ENCODE results near the gene MRPS26.

The MRPS26 gene

DNA sequence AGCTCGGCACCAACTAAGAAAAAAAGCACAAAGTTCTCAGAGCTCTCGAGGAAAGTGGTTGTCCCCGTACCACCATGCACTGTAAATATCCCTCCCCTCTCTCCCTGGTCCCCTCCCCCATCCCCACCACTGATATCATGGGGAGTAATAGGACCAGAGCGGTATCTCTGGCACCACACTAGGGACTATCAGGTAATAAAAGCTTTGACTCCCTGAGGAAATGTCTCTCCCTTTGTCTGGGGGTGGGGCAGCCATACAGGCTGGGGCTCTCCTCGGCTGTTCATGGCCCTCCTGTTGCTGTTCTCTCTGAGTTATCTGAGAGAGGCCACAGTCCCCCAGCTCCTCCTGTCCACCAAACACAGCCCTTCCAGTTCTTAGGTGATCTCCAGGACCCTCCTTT is 7.4 kb upstream of the MRPS26 start:
- TF ChIP-seq, protein P1, sequence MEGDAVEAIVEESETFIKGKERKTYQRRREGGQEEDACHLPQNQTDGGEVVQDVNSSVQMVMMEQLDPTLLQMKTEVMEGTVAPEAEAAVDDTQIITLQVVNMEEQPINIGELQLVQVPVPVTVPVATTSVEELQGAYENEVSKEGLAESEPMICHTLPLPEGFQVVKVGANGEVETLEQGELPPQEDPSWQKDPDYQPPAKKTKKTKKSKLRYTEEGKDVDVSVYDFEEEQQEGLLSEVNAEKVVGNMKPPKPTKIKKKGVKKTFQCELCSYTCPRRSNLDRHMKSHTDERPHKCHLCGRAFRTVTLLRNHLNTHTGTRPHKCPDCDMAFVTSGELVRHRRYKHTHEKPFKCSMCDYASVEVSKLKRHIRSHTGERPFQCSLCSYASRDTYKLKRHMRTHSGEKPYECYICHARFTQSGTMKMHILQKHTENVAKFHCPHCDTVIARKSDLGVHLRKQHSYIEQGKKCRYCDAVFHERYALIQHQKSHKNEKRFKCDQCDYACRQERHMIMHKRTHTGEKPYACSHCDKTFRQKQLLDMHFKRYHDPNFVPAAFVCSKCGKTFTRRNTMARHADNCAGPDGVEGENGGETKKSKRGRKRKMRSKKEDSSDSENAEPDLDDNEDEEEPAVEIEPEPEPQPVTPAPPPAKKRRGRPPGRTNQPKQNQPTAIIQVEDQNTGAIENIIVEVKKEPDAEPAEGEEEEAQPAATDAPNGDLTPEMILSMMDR (IDR thresholded peaks at IDR 0.05; ENCODE audit: insufficient read depth, low read length, poor library complexity, severe bottlenecking) = no peak
- no peak for DNase-seq (ENCODE audit: extremely low read depth, insufficient read length)
- no peaks in the 10 kb centered on the region for H3K27me3 ChIP-seq (replicated peaks; ENCODE audit: control insufficient read depth, insufficient read depth, low read length)
- no peak overlapping the region for H3K4me3 ChIP-seq (replicated peaks; ENCODE audit: low read depth, low read length)
- peaks cover 28% of the 10 kb centered on the region for H3K36me3 ChIP-seq (ENCODE audit: control insufficient read depth, insufficient read depth, low read length)

DNA sequence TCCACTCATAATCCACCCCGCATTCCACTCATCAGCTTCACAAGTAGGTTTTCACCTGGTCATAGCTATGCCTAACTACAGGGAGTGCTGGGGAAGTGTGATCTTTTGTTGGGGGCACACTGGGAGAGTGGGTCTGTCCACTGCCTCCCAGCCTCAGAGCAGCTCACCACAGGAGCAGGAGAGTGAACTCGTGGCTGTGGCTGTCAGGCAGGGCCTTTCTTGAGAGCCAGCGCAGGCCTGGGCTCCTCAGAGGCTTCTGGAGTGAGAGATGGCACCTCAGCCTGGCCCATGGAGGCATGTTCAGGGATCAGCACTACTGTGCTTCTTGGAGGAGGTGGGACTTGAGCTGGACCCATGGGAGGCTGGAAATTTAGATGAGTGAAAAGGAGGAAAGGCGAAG is 6.4 kb upstream of the MRPS26 start:
- no peak for DNase-seq (ENCODE audit: extremely low read depth, insufficient read length)

DNA sequence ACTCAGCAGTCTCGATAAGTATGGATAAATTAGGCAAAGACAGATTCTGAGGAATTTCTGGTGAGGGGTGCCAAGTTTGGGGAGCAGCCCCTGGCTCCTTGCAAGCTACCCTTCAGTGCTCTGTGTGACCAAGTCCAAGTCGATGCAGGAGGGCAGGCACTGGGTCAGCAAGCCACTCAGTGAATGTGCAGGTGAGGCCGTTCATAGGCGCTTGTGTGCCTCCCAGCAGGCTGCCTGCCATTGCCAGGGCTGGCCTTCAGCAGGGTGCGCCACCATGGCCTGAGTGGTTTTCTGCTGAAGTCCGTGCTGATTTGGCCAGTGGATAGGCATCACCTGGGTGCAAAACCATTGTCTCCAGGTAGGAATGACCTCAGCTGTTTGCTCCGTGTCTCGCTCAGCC is 5.8 kb upstream of the MRPS26 start:
- peaks cover 28% of the 10 kb centered on the region for H3K36me3 ChIP-seq (ENCODE audit: control insufficient read depth, insufficient read depth, low read length)
- H3K27me3 ChIP-seq (replicated peaks; ENCODE audit: control insufficient read depth, insufficient read depth, low read length) = no peaks in the 10 kb centered on the region
- H3K4me3 ChIP-seq (replicated peaks; ENCODE audit: low read depth, low read length) = no peak overlapping the region
- TF ChIP-seq, protein P1 (IDR thresholded peaks at IDR 0.05; ENCODE audit: insufficient read depth, low read length, poor library complexity, severe bottlenecking) = no peak
- DNase-seq (ENCODE audit: extremely low read depth, insufficient read length) = no peak

More for the DNA sequence above, 6.4 kb upstream of the MRPS26 start:
- no peak overlapping the region for H3K4me3 ChIP-seq (replicated peaks; ENCODE audit: low read depth, low read length)
- TF ChIP-seq, protein P1 (IDR thresholded peaks at IDR 0.05; ENCODE audit: insufficient read depth, low read length, poor library complexity, severe bottlenecking) = no peak
- peaks cover 28% of the 10 kb centered on the region for H3K36me3 ChIP-seq (ENCODE audit: control insufficient read depth, insufficient read depth, low read length)
- H3K27me3 ChIP-seq (replicated peaks; ENCODE audit: control insufficient read depth, insufficient read depth, low read length) = no peaks in the 10 kb centered on the region

DNA sequence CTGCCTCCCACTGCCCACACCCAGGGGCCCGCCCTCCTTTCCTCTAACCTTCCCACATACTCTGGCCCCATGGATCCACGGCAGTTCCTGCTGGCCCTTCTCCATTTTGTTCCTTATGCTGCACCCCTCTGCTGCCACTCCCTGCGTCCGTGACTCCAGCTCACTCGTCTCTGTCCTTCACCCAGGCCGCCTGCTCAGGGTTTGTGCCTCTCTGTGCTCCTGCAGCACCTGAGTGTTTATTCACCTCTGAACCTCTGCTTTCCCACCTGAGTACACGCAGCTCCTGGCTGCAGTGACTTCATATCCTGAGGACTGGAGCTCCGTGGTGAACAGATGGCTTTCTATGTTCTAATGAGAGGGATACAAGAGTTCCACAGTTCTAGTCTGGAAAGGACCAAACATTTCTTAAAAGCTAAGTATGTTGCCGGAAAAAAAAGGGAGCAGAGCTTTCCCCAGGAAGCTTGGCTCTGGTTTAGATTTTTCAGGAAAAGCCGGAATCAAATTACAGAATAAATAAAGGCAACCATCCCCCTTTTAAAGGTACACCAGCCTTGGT is 3.9 kb upstream of the MRPS26 start:
- Histone ChIP-seq H3K36me3 (ENCODE audit: control insufficient read depth, insufficient read depth, low read length) (peaks cover 17% of the 10 kb centered on the region), H3K27me3 (replicated peaks; ENCODE audit: control insufficient read depth, insufficient read depth, low read length) (no peaks in the 10 kb centered on the region), H3K4me3 (replicated peaks; ENCODE audit: low read depth, low read length) (no peak overlapping the region)
- TF ChIP-seq, protein P1 (IDR thresholded peaks at IDR 0.05; ENCODE audit: insufficient read depth, low read length, poor library complexity, severe bottlenecking) = no peak
- DNase-seq (ENCODE audit: extremely low read depth, insufficient read length) = no peak

DNA sequence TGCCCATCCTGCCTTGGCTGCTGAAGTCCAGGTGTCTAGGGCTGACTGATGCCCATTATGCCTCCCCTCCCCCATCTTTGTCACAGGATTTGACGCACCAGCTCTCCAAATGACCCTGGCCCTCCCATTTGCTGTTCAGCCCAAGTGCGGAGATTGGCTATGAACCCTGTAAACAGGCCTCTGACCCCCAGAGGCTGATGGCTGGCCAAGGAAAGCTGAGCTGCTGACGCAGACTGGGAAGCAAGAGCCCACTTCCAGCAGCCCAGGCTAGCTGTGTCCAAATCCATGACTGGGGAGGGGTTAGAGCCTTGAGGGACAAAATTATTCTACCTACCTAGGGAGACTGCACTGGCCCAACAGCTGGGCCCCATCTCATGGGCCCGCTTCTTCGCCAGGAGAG is 3.2 kb upstream of the MRPS26 start:
- Histone ChIP-seq H3K4me3 (replicated peaks; ENCODE audit: low read depth, low read length) (no peak overlapping the region), H3K27me3 (replicated peaks; ENCODE audit: control insufficient read depth, insufficient read depth, low read length) (no peaks in the 10 kb centered on the region), H3K36me3 (ENCODE audit: control insufficient read depth, insufficient read depth, low read length) (peaks cover 11% of the 10 kb centered on the region)
- no peak for DNase-seq (ENCODE audit: extremely low read depth, insufficient read length)
- TF ChIP-seq, protein P1 (IDR thresholded peaks at IDR 0.05; ENCODE audit: insufficient read depth, low read length, poor library complexity, severe bottlenecking) = no peak

DNA sequence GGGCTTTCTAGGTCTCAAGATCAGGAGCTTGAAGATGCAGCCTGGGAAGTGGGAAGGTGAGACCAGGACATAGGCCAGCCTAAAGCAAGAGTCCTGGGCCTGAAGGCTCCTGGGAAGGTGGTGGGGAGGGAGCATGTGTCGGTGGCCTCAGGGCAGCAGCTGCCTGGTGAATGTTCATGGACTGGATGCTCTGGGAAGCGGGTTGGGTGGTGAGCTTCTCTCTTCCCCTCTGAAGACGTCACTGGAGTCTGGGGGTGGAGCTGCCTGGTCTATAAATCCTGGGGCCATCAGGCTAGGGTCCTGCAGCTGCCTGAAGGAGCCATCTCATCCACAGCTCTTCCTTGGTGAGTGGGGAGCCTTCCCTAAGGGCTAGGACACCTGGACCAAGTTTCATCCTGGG is 2.5 kb upstream of the MRPS26 start, which contains the start of gene GNRH2:
Gene GNRH2 (plus strand): TSS at position 301 of the 400 bp plus-strand sequence. CDS start 793 bp downstream, outside the sequence.
- Histone ChIP-seq H3K27me3 (replicated peaks; ENCODE audit: control insufficient read depth, insufficient read depth, low read length) (no peaks in the 10 kb centered on the region), H3K36me3 (ENCODE audit: control insufficient read depth, insufficient read depth, low read length) (peaks cover 14% of the 10 kb centered on the region), H3K4me3 (replicated peaks; ENCODE audit: low read depth, low read length) (no peak within 1 kb of the TSS)
- DNase-seq (ENCODE audit: extremely low read depth, insufficient read length) = no peak
- TF ChIP-seq, protein P1 (IDR thresholded peaks at IDR 0.05; ENCODE audit: insufficient read depth, low read length, poor library complexity, severe bottlenecking) = no peak
